Measurements from ENCODE around the gene C16orf92. TPM values are rescaled to one million over a fixed set of nuclear protein-coding genes. Genes with fewer than 3 reads are reported as not detected.

The C16orf92 gene
- total and polyA plus RNA-seq, 2 of the 13 experiments (the other 11 are each of a cell fraction or from before 2014, with no cell fraction given), result not detected

DNA sequence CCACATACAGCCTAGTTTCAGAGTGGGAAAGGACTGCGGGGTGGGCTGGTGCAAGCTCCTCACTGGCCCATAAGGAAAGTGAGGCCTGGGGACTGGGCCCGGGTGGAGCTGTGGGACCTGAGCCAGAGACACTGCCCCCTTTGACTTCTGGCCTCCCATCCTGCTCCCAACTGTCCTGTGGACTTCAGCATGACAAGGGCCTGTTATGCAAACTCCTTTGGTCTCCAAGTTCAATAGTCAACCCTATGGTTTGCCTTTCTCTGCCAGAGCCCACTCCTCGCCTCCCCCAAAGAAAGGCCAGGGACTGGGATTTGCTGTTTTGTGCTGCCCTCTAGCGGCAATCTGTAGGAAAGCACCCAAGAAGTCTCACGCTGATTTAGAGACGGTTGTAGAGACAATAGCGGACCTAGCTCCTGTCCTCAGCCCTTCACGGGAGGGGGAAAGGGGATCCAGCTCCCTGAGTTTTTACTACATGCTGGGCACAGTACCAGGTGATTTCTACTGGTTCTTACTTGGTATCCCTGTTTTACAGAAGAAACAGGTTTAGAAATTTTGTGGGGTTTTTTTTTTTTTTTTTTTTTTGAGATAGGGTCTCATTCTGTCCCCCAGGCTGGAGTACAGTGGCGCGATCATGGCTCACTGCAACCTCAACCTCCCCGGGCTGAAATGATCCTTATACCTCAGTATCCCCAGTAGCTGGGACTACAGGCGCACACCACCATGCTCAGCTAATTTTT, 9.3 kb downstream of the C16orf92 start (continued):
- TF ChIP-seq ZNF124 (CRISPR knock-in tag; IDR thresholded peaks at IDR 0.05) (peak; percentile 68; the same call in 1 of the 2 replicates), ZBTB8A (CRISPR knock-in tag; IDR thresholded peaks at IDR 0.05; ENCODE audit: borderline replicate concordance, low read depth) (no peak), MZF1 (CRISPR knock-in tag; IDR thresholded peaks at IDR 0.05; ENCODE audit: borderline replicate concordance) (no peak), TARDBP (CRISPR knock-in tag; IDR thresholded peaks at IDR 0.05) (0 out of 2 replicates have a peak, but pooled peaks have one; percentile 26), SMC3 (IDR thresholded peaks at IDR 0.05; ENCODE audit: low read length) (peak; percentile 87), MED1 (CRISPR knock-in tag; IDR thresholded peaks at IDR 0.05) (peak; percentile 24; the same call in 1 of the 2 replicates), CHD2 (IDR thresholded peaks at IDR 0.05; ENCODE audit: low read depth, low read length) (peak; percentile 11; the same call in 1 of the 2 replicates), FOXA3 (CRISPR knock-in tag; IDR thresholded peaks at IDR 0.05) (0 out of 2 replicates have a peak, but pooled peaks have one; percentile 13), KDM1A (CRISPR knock-in tag; IDR thresholded peaks at IDR 0.05) (0 out of 2 replicates have a peak, but pooled peaks have one; percentile 33), CBX5 (CRISPR knock-in tag; IDR thresholded peaks at IDR 0.05; ENCODE audit: borderline replicate concordance) (0 out of 2 replicates have a peak, but pooled peaks have one; percentile 29), TEAD3 (CRISPR knock-in tag; optimal IDR thresholded peaks at IDR 0.05; ENCODE audit: borderline replicate concordance) (peak; percentile 22), SOX6 (IDR thresholded peaks at IDR 0.05) (no peak), SOX6 (CRISPR knock-in tag; IDR thresholded peaks at IDR 0.05) (peak; percentile 51; the same call in 1 of the 2 replicates), DMAP1 (CRISPR knock-in tag; IDR thresholded peaks at IDR 0.05) (peak; percentile 38; the same call in 1 of the 2 replicates), ZNF350 (CRISPR knock-in tag; IDR thresholded peaks at IDR 0.05; ENCODE audit: borderline replicate concordance, low read depth) (no peak), RORA (CRISPR knock-in tag; IDR thresholded peaks at IDR 0.05) (no peak), ZNF234 (CRISPR knock-in tag; conservative IDR thresholded peaks at IDR 0.05) (no peak), ZNF12 (CRISPR knock-in tag; IDR thresholded peaks at IDR 0.05) (peak; percentile 44; the same call in 1 of the 2 replicates), SALL1 (CRISPR knock-in tag; IDR thresholded peaks at IDR 0.05) (peak; percentile 38; the same call in 1 of the 2 replicates), ZNF572 (CRISPR knock-in tag; IDR thresholded peaks at IDR 0.05) (0 out of 2 replicates have a peak, but pooled peaks have one; percentile 49), ATM (IDR thresholded peaks at IDR 0.05; ENCODE audit: borderline replicate concordance) (no peak), ISL2 (CRISPR knock-in tag; IDR thresholded peaks at IDR 0.05) (0 out of 2 replicates have a peak, but pooled peaks have one; percentile 17)
- TF ChIP-seq, protein P1, sequence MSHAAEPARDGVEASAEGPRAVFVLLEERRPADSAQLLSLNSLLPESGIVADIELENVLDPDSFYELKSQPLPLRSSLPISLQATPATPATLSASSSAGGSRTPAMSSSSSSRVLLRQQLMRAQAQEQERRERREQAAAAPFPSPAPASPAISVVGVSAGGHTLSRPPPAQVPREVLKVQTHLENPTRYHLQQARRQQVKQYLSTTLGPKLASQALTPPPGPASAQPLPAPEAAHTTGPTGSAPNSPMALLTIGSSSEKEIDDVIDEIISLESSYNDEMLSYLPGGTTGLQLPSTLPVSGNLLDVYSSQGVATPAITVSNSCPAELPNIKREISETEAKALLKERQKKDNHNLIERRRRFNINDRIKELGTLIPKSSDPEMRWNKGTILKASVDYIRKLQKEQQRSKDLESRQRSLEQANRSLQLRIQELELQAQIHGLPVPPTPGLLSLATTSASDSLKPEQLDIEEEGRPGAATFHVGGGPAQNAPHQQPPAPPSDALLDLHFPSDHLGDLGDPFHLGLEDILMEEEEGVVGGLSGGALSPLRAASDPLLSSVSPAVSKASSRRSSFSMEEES (CRISPR knock-in tag; IDR thresholded peaks at IDR 0.05), result 0 out of 2 replicates have a peak, but pooled peaks have one; percentile 45
- TF ChIP-seq, protein P2, sequence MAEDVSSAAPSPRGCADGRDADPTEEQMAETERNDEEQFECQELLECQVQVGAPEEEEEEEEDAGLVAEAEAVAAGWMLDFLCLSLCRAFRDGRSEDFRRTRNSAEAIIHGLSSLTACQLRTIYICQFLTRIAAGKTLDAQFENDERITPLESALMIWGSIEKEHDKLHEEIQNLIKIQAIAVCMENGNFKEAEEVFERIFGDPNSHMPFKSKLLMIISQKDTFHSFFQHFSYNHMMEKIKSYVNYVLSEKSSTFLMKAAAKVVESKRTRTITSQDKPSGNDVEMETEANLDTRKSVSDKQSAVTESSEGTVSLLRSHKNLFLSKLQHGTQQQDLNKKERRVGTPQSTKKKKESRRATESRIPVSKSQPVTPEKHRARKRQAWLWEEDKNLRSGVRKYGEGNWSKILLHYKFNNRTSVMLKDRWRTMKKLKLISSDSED (CRISPR knock-in tag; IDR thresholded peaks at IDR 0.05), result no peak
- TF ChIP-seq, protein P3, sequence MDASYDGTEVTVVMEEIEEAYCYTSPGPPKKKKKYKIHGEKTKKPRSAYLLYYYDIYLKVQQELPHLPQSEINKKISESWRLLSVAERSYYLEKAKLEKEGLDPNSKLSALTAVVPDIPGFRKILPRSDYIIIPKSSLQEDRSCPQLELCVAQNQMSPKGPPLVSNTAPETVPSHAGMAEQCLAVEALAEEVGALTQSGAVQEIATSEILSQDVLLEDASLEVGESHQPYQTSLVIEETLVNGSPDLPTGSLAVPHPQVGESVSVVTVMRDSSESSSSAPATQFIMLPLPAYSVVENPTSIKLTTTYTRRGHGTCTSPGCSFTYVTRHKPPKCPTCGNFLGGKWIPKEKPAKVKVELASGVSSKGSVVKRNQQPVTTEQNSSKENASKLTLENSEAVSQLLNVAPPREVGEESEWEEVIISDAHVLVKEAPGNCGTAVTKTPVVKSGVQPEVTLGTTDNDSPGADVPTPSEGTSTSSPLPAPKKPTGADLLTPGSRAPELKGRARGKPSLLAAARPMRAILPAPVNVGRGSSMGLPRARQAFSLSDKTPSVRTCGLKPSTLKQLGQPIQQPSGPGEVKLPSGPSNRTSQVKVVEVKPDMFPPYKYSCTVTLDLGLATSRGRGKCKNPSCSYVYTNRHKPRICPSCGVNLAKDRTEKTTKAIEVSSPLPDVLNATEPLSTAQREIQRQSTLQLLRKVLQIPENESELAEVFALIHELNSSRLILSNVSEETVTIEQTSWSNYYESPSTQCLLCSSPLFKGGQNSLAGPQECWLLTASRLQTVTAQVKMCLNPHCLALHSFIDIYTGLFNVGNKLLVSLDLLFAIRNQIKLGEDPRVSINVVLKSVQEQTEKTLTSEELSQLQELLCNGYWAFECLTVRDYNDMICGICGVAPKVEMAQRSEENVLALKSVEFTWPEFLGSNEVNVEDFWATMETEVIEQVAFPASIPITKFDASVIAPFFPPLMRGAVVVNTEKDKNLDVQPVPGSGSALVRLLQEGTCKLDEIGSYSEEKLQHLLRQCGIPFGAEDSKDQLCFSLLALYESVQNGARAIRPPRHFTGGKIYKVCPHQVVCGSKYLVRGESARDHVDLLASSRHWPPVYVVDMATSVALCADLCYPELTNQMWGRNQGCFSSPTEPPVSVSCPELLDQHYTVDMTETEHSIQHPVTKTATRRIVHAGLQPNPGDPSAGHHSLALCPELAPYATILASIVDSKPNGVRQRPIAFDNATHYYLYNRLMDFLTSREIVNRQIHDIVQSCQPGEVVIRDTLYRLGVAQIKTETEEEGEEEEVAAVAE (CRISPR knock-in tag; IDR thresholded peaks at IDR 0.05; ENCODE audit: borderline replicate concordance), result peak; percentile 59; the same call in 1 of the 2 replicates
